ENCODE results near the gene RPS6KA4.

RPS6KA4 gene

DNA sequence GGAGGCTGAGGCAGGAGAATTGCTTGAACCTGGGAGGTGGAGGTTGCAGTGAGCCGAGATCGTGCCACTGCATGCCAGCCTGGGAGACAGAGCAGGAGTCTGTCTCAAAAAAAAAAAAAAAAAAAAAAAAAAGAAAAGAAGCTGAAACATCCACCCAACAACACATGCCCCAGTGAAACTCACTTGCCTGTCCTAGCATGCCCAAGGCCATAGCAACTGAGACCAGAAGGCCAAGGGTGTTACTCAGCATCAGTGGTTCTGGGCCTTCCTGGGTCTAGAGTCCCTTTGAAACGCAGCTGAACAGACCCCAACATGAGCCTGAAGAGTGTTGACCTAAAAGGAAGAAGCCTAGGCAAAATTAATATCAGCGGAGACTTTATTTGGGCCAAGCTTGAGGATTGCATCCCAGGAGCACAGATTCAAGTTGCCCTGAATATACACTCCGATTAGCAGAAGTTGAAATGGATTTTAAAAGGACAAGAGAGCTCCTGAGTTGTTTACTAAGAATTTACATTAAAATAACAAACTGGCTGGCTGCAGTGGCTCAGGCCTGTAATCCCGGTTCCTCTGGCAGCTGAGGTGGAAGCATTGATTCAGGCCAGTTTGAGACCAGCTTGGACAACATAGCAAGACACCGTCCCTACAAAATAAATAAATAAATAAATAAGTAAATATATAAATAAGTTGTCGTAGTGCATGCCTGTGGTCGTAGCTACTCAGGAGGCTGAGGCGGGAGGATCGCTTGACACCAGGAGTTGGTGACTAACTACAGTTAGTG lies 34.1 kb upstream of the RPS6KA4 start:
- DNase-seq: no peak

DNA sequence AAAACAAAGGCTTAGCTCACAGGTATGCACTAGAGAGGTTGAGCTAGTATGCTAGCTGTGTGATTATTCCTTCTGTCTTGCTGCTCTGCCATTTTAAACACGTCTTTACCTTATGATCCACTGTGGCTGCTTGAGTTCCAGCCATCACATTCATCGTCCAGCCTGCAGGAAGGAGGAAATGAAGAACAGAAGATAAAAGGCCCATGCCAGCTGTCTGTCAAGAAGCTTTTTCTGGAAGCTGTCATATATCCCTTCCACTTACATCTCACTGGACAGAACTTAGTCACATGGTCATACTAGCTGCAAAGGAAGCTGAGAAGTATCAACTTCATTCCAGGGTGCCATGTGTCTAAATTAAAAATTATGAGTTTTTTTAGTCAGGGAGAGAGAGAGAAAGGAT lies 31.6 kb upstream of the RPS6KA4 start:
- DNase-seq: no peak

DNA sequence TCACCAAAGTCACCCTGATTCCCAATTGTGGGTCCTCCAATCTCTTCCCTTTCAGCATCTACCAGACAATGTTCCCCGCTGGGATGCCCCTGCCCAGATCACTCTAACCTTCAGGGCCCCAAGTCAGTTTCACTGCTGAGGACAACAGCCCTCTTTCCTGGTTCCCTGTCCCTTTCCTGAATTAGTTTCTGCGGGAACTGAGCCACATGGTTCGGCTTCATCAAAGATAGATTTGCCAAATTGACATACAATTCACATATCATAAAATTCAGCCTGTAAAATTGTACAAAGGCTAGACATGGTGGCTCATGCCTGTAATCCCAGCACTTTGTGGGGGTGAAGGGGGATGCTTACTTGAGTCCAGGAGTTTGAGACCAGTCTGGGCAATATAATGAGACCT lies 31.0 kb upstream of the RPS6KA4 start:
- no peak for DNase-seq

DNA sequence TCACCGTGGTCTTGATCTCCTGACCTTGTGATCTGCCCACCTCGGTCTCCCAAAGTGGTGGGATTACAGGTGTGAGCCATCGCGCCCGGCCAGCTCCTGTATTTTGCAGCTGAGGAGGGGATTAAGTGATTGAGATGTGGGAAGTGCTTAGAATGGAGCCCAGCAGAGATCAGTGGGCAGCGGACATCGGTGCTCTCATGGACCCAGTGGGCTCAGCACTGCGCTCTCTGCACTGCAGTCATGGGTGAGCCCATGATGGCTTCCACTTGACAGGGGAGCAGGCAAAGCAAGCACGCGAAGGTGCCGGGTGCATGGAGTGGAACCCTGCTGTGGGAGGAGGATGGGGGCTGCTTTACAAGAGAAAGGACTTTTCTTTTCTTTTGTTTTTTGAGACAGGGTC lies 28.1 kb upstream of the RPS6KA4 start:
- DNase-seq: no peak

DNA sequence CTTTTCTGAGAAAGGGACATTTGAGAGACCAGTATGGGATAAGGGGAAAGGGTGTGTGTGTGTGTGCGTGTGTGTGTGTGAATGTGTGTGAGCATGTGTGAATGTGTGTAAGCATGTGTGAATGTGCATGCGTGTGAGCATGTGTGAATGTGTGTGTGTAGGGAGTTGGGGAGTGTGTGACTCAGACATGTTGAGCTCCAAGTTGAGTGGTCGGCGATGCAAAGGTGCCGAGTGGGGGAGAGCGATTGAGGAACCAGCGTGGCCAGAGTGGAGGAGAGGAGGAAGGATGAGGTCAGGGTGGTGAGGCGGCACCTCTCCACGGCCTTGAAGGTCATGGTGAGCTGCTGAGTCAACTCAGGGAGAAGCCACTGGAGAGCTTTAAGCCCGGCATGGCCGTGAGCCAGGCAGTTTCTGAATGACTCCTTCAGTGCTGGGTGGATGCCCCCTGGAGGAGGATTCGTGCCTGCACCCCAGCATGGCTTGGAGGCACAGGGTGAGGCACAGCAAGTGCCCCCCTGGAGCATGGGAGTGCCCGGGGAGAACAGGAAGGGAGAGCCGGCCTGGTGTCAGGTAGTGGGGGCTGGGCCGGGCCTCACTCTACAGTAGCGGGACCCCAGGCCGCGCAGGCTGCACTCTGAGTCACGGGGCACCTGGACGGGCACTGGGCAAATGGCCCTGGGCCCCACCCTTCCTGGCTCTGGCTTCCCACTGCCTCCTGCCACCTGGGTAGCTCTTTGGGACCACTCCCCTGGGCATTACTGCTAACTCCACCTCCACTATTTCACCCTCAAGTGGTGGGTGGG lies 27.2 kb upstream of the RPS6KA4 start:
- DNase-seq: peak in 7 of 56 donors; percentile 17 to 50 (median 35)

DNA sequence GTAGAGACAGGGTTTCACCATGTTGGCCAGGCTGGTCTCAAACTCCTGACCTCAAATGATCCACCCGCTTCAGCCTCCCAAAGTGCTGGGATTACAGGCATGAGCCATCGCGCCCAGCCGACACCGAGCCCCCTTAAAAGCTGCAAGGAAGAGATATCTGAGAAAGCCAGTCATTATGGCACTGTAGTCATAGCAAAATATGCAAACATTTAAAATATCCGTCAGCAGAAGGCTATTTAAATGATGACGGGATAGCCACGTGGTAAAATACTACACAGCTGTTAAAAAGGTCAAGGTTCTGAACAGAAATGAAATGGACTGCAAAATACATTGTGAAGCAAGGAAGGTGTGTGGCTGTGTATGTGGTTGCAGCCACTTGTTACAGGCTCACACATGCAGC lies 25.4 kb upstream of the RPS6KA4 start:
- no peak for DNase-seq

- DNase-seq: no peak
Measured at GRCh38 chr11:64334764-64335735, 23.9 kb upstream of the RPS6KA4 start.

- DNase-seq: no peak
Measured at GRCh38 chr11:64337538-64338249, 21.3 kb upstream of the RPS6KA4 start.

DNA sequence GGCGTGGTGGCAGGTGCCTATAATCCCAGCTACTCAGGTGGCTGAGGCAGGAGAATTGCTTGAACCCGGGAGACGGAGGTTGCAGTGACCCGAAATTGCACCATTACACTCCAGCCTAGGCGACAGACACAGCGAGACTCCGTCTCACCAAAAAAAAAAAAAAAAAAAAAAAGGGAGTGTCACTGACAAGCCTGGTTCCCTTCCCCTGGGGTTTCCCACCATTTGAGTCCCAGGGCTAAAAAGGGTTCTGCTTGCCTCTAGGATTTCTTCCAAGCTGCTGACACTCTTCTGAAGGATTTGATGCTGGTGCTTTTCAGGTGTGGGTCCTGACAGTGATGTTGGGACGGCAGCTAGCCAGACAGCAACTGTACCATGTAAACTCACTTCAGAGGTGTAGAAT lies 20.2 kb upstream of the RPS6KA4 start:
- no peak for DNase-seq

- DNase-seq: no peak
Measured at GRCh38 chr11:64339286-64339685, 19.7 kb upstream of the RPS6KA4 start.

GRCh38 chr11:64339754-64340408 lies 19.1 kb upstream of the RPS6KA4 start, which contains the start of gene CCDC88B:
Gene CCDC88B (plus strand): TSS chr11:64340204. CDS start chr11:64340267, 63 bp downstream.
- peak in 13 of 56 donors; percentile 8 to 45 (median 21) for DNase-seq

GRCh38 chr11:64340671-64341335 lies 18.2 kb upstream of the RPS6KA4 start:
- DNase-seq: peak in 7 of 56 donors; percentile 16 to 39 (median 23)

DNA sequence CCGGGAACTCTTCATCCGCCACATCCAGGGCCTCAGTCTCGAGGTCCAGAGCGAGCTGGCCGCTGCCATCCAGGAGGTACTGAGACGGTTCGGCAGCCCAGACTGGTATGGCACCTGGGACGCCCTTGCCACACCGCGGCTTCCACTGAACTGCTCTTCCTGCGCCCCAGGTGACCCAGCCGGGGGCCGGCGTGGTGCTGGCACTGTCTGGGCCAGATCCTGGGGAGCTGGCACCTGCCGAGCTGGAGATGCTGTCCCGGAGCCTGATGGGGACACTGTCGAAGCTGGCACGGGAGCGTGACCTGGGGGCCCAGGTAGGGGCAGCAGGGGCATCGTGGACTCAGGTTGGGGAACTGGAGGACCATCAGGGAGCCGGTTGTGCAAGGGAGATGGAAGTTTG lies 17.5 kb upstream of the RPS6KA4 start:
- DNase-seq: no peak

- peak in 47 of 56 donors; percentile 17 to 80 (median 52) for DNase-seq
Measured at GRCh38 chr11:64341851-64342791, 16.8 kb upstream of the RPS6KA4 start.

GRCh38 chr11:64342869-64343745 lies 15.9 kb upstream of the RPS6KA4 start:
- no peak for DNase-seq

GRCh38 chr11:64343767-64344559 lies 15.0 kb upstream of the RPS6KA4 start:
- peak in 1 of 56 donors; percentile 16 for DNase-seq

All from amygdala (tissue), 56 donors.